ENCODE measurements around the gene RAB31. TPM values are rescaled to one million over a fixed set of nuclear protein-coding genes. Genes with fewer than 3 reads are reported as not detected.
A peak's percentile ranks its signal among the peaks of the same experiment; 100 is the strongest.

RAB31 gene
- total RNA-seq, 4 donors from 2014 or later = 3.2 to 7.1 (median 4.4) TPM

GRCh38 chr18:9851511-9851910 lies 143.4 kb downstream of the RAB31 start:
- intact Hi-C loops (cut with DNase I; ENCODE audit: low total_unique reads) = no loop called here
- no peak for DNase-seq
- no peaks in the 10 kb centered on the region for H3K9me3 ChIP-seq
- H3K27ac ChIP-seq = peak overlapping the region in 1 of 4 donors; percentile 83
- no peaks in the 10 kb centered on the region for H3K36me3 ChIP-seq
- H3K4me1 ChIP-seq = peaks cover 39 to 51% of the 10 kb centered on the region in 2 donors
- in situ Hi-C loops (cut with MboI; ENCODE audit: low sequenced_read_pairs in 4 of 4) = no loop called here
- TF ChIP-seq POLR2A (IDR thresholded peaks at IDR 0.05) (no peak), CTCF (IDR thresholded peaks at IDR 0.05 in 4 of 5, conservative IDR thresholded peaks at IDR 0.05 in 1 of 5) (no peak)
- H3K4me3 ChIP-seq = no peak overlapping the region
- no peaks in the 10 kb centered on the region for H3K27me3 ChIP-seq
- ATAC-seq = no peak

GRCh38 chr18:9852266-9853081 lies 144.4 kb downstream of the RAB31 start:
- H3K4me3 ChIP-seq = no peak overlapping the region
- DNase-seq (no peak), ATAC-seq (no peak)
- TF ChIP-seq POLR2A (IDR thresholded peaks at IDR 0.05) (no peak), CTCF (IDR thresholded peaks at IDR 0.05 in 4 of 5, conservative IDR thresholded peaks at IDR 0.05 in 1 of 5) (no peak)
- in situ Hi-C loops (cut with MboI; ENCODE audit: low sequenced_read_pairs in 4 of 4) (no loop called here), intact Hi-C loops (cut with DNase I; ENCODE audit: low total_unique reads) (no loop called here)
- H3K4me1 ChIP-seq = peaks cover 43 to 52% of the 10 kb centered on the region in 2 donors
- H3K27me3 ChIP-seq = no peaks in the 10 kb centered on the region
- H3K36me3 ChIP-seq = no peaks in the 10 kb centered on the region
- H3K27ac ChIP-seq = no peak overlapping the region
- H3K9me3 ChIP-seq = no peaks in the 10 kb centered on the region

- Histone ChIP-seq H3K4me1 (peaks cover 24 to 42% of the 10 kb centered on the region in 2 donors), H3K27ac (peak overlapping the region; percentile 50 to 75 (median 66)), H3K27me3 (no peaks in the 10 kb centered on the region), H3K4me3 (no peak overlapping the region), H3K9me3 (no peaks in the 10 kb centered on the region), H3K36me3 (no peaks in the 10 kb centered on the region)
- in situ Hi-C loops (cut with MboI; ENCODE audit: low sequenced_read_pairs in 4 of 4) (no loop called here), intact Hi-C loops (cut with DNase I; ENCODE audit: low total_unique reads) (no loop called here)
- TF ChIP-seq POLR2A (IDR thresholded peaks at IDR 0.05) (no peak), CTCF (IDR thresholded peaks at IDR 0.05 in 4 of 5, conservative IDR thresholded peaks at IDR 0.05 in 1 of 5) (no peak)
- DNase-seq (no peak), ATAC-seq (peak; percentile 64 to 82)
Measured at GRCh38 chr18:9854801-9855676, 146.9 kb downstream of the RAB31 start.

- ATAC-seq (peak; percentile 32 to 33), DNase-seq (no peak)
- intact Hi-C loops (cut with DNase I; ENCODE audit: low total_unique reads) (no loop called here), in situ Hi-C loops (cut with MboI; ENCODE audit: low sequenced_read_pairs in 4 of 4) (no loop called here)
- no peak overlapping the region for H3K4me3 ChIP-seq
- H3K27ac ChIP-seq = peak overlapping the region; percentile 50 to 75 (median 66)
- H3K36me3 ChIP-seq = no peaks in the 10 kb centered on the region
- no peak for TF ChIP-seq CTCF (IDR thresholded peaks at IDR 0.05 in 4 of 5, conservative IDR thresholded peaks at IDR 0.05 in 1 of 5)
- no peak for TF ChIP-seq POLR2A (IDR thresholded peaks at IDR 0.05)
- H3K27me3 ChIP-seq = no peaks in the 10 kb centered on the region
- H3K9me3 ChIP-seq = no peaks in the 10 kb centered on the region
- H3K4me1 ChIP-seq = peaks cover 19 to 37% of the 10 kb centered on the region in 2 donors
Measured at GRCh38 chr18:9855681-9856080, 147.6 kb downstream of the RAB31 start.

Measured in gastrocnemius medialis (tissue), 4 donors.